ENCODE measurements around the gene WDR55. TPM values are rescaled to one million over a fixed set of nuclear protein-coding genes. Genes with fewer than 3 reads are reported as not detected.

The WDR55 gene
- total RNA-seq, 1 donor from 2014 or later: 28.8 TPM

DNA sequence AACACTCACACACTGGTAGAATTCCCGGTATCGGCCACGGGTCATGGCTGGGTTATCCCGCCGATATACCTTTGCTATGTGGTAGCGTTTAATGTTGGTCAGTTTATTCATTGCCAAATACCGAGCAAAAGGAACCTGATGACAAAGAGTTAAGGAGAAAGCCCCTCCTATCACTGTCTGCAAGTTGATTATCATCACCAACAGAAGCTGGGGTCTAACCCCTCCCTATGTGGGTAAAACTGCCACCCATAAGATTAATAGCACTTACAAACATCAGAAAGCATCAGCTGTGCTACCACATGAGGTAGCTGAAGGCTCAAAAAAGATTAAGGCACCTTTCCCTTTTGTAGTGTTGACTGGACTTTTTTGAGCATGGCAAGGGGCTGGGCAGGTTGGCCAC lies 14.3 kb downstream of the WDR55 start:
- H3K36me3 Mint-ChIP-seq (ENCODE audit: low read depth, unreplicated experiment): peaks cover 27% of the 10 kb centered on the region
- no peak for FAIRE-seq

DNA sequence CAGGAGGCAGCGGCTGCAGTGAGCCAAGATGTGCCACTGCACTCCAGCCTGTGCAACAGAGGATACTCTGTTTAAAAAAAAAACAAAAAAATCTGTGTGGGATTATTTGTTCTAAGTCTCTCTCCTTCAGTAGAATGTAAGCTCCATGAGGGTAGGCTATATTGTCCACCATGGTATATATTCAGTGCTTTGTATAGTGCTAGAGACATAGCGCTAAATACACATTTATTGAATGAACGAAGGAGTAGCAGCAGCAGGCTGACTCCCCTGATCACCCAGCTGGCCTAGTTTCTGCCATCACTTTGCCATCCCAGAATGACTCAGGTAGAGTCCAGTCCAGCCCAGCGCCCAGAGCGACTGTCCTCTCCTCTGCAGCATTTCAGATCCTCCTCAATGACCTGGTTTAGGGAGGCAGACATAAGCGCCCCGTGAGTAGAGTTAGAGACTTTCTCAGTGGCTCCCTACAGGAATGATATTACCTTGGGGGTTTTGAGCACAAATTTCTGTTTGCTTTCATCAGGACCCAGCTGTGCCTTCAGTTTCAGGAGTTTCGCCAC lies 25.8 kb downstream of the WDR55 start:
- FAIRE-seq (no peak), DNase-seq (ENCODE audit: low read depth) (no peak)
- peak overlapping the region; percentile 97 for H3K9ac ChIP-seq (ENCODE audit: low read length)
- Mint-ChIP-seq H3K4me3 (ENCODE audit: unreplicated experiment) (peak overlapping the region; percentile 96), H3K36me3 (ENCODE audit: low read depth, unreplicated experiment) (peaks cover 9% of the 10 kb centered on the region), H3K27ac (ENCODE audit: unreplicated experiment) (peak overlapping the region; percentile 82), H3K9me3 (ENCODE audit: unreplicated experiment) (no peaks in the 10 kb centered on the region), H3K4me1 (ENCODE audit: low read depth, unreplicated experiment) (peaks cover 15% of the 10 kb centered on the region), H3K27me3 (ENCODE audit: low read depth, unreplicated experiment) (no peaks in the 10 kb centered on the region)
- no peaks in the 10 kb centered on the region for H3K9me3 ChIP-seq (ENCODE audit: insufficient read depth, low read depth, low read length)
- peaks cover 15% of the 10 kb centered on the region for H4K20me1 ChIP-seq (ENCODE audit: insufficient read depth, low read length)
- H3K27ac ChIP-seq (ENCODE audit: low read depth, low read length): peak overlapping the region; percentile 76
- H3K27me3 ChIP-seq (ENCODE audit: insufficient read depth, low read length): no peaks in the 10 kb centered on the region
- peaks cover 31% of the 10 kb centered on the region for H3K36me3 ChIP-seq (ENCODE audit: insufficient read depth, low read length)
- H2AFZ ChIP-seq (ENCODE audit: low read depth, low read length): peak overlapping the region; percentile 96
- peaks cover 10% of the 10 kb centered on the region for H3K4me1 ChIP-seq (ENCODE audit: insufficient read depth, low read length)
- TF ChIP-seq, protein P1, sequence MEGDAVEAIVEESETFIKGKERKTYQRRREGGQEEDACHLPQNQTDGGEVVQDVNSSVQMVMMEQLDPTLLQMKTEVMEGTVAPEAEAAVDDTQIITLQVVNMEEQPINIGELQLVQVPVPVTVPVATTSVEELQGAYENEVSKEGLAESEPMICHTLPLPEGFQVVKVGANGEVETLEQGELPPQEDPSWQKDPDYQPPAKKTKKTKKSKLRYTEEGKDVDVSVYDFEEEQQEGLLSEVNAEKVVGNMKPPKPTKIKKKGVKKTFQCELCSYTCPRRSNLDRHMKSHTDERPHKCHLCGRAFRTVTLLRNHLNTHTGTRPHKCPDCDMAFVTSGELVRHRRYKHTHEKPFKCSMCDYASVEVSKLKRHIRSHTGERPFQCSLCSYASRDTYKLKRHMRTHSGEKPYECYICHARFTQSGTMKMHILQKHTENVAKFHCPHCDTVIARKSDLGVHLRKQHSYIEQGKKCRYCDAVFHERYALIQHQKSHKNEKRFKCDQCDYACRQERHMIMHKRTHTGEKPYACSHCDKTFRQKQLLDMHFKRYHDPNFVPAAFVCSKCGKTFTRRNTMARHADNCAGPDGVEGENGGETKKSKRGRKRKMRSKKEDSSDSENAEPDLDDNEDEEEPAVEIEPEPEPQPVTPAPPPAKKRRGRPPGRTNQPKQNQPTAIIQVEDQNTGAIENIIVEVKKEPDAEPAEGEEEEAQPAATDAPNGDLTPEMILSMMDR (IDR thresholded peaks at IDR 0.05; ENCODE audit: insufficient read depth, low read depth, low read length): no peak
- TF ChIP-seq EZH2 (IDR thresholded peaks at IDR 0.05; ENCODE audit: insufficient read depth, low read length): no peak
- H3K79me2 ChIP-seq (ENCODE audit: insufficient read depth, low read length): peaks cover 82% of the 10 kb centered on the region
- H3K4me3 ChIP-seq (ENCODE audit: insufficient read depth, low read depth, low read length): peak overlapping the region; percentile 98
- peak overlapping the region; percentile 92 for H3K4me2 ChIP-seq (ENCODE audit: low read length)

More for the DNA sequence above, 14.3 kb downstream of the WDR55 start:
- Histone ChIP-seq H3K27ac (ENCODE audit: low read depth, low read length) (no peak overlapping the region), H3K4me3 (ENCODE audit: insufficient read depth, low read depth, low read length) (no peak overlapping the region), H2AFZ (ENCODE audit: low read depth, low read length) (no peak overlapping the region), H3K4me2 (ENCODE audit: low read length) (no peak overlapping the region), H3K27me3 (ENCODE audit: insufficient read depth, low read length) (no peaks in the 10 kb centered on the region), H3K79me2 (ENCODE audit: insufficient read depth, low read length) (no peaks in the 10 kb centered on the region), H3K9ac (ENCODE audit: low read length) (no peak overlapping the region), H4K20me1 (ENCODE audit: insufficient read depth, low read length) (peaks cover 12% of the 10 kb centered on the region), H3K4me1 (ENCODE audit: insufficient read depth, low read length) (no peaks in the 10 kb centered on the region), H3K36me3 (ENCODE audit: insufficient read depth, low read length) (peaks cover 68% of the 10 kb centered on the region), H3K9me3 (ENCODE audit: insufficient read depth, low read depth, low read length) (no peaks in the 10 kb centered on the region)
- Mint-ChIP-seq H3K4me3 (ENCODE audit: unreplicated experiment) (no peak overlapping the region), H3K9me3 (ENCODE audit: unreplicated experiment) (no peaks in the 10 kb centered on the region), H3K27ac (ENCODE audit: unreplicated experiment) (no peak overlapping the region), H3K27me3 (ENCODE audit: low read depth, unreplicated experiment) (no peaks in the 10 kb centered on the region), H3K4me1 (ENCODE audit: low read depth, unreplicated experiment) (no peaks in the 10 kb centered on the region)
- TF ChIP-seq, protein P1 (IDR thresholded peaks at IDR 0.05; ENCODE audit: insufficient read depth, low read depth, low read length): no peak
- TF ChIP-seq EZH2 (IDR thresholded peaks at IDR 0.05; ENCODE audit: insufficient read depth, low read length): no peak
- no peak for DNase-seq (ENCODE audit: low read depth)

All from astrocyte (in vitro differentiated cells and primary cell).